Body of pancreas (tissue), 4 donors: ENCODE results near the gene NACC2. TPM values are rescaled to one million over a fixed set of nuclear protein-coding genes. Genes with fewer than 3 reads are reported as not detected.

ENCODE experiments used
- ATAC-seq: fragments of 150-250 bp; one replicate; pipeline ENCODE4 v1.9.1; 2016
- DNase-seq, 4 donors: peaks; one replicate each; pipeline ENCODE4 v3.0.0-alpha.2; 2019
- H3K27ac ChIP-seq, 4 donors: fragments of 200-600 bp; sonication (generic); 1 replicate in 3 of 4; 2 replicates in 1 of 4; pipeline versions ENCODE4 v1.5.1 to v1.6.1; 2016 to 2019; ENCODE audit warnings: mild to moderate bottlenecking in 1 of 4, mixed read lengths in 1 of 4, moderate library complexity in 1 of 4
- H3K27me3 ChIP-seq, 2 donors: fragments of 200-600 bp; sonication (generic); one replicate each; pipeline ENCODE4 v1.6.0; 2016; ENCODE audit warnings: mild to moderate bottlenecking in 1 of 2
- H3K36me3 ChIP-seq, 2 donors: fragments of 200-600 bp; sonication (generic); replicated peaks in 1 of 2; 2 replicates each; pipeline ENCODE4 v1.5.1; 2016; ENCODE audit warnings: low read depth in 2 of 2; ENCODE audit not compliant: insufficient read depth in 1 of 2
- H3K4me1 ChIP-seq: fragments of 200-600 bp; sonication (generic); one replicate; pipeline ENCODE4 v1.6.0; 2016
- H3K4me3 ChIP-seq, 2 donors: fragments of 200-600 bp; sonication (generic); 1 replicate in 1 of 2; 2 replicates in 1 of 2; pipeline ENCODE4 v1.5.1; 2016 to 2019
- H3K9me3 ChIP-seq, 3 donors: fragments of 200-600 bp; sonication (generic); 1 replicate in 2 of 3; 2 replicates in 1 of 3; pipeline ENCODE4 v1.5.1; 2016
- CTCF ChIP-seq, 7 experiments: fragments of 450-650 bp in 4 of 7; fragments of 200-600 bp in 3 of 7; sonication (generic) in 3 of 7; IDR thresholded peaks; one replicate each; pipeline ENCODE4 v1.5.1; 2016 to 2019; ENCODE audit warnings: antibody characterized with exemption in 7 of 7
- POLR2A ChIP-seq, 3 donors: fragments of 450-650 bp; IDR thresholded peaks; one replicate each; pipeline ENCODE4 v1.6.1; 2016; ENCODE audit warnings: antibody characterized with exemption in 3 of 3, mild to moderate bottlenecking in 2 of 3
- WGBS, 2 donors: methylation state at CpG; one replicate each; pipeline ENCODE4 v1.1.5; 2017; 5-methylcytosine and 5-hydroxymethylcytosine counted together
- intact Hi-C: fragments of 100-400 bp; cut with DNase I; formaldehyde crosslinking; loops from one replicate; pipeline ENCODE4 v1.15.1; 2023
- total RNA-seq, 2 donors: library from RNA; depleted of rRNA; stranded (reverse); fragments of >200 nt; gene quantifications; one replicate each; pipeline ENCODE4 v1.1.0, GENCODE V29; 2016

The NACC2 gene
- total RNA-seq, 2 donors from 2014 or later, result 16.6 to 21.1 TPM

GRCh38 chr9:135976531-135976930 lies 118.6 kb downstream of the NACC2 start:
- TF ChIP-seq CTCF (IDR thresholded peaks at IDR 0.05) (no peak), POLR2A (IDR thresholded peaks at IDR 0.05) (no peak)
- Histone ChIP-seq H3K4me3 (no peak overlapping the region), H3K27me3 (no peaks in the 10 kb centered on the region), H3K27ac (no peak overlapping the region), H3K36me3 (no peaks in the 10 kb centered on the region), H3K9me3 (no peaks in the 10 kb centered on the region), H3K4me1 (no peaks in the 10 kb centered on the region)
- no peak for ATAC-seq
- WGBS, 2 donors, result 66 to 80% methylated on average over 10 to 13 of the region's 13 CpGs
- DNase-seq, result no peak
- intact Hi-C loops, result no loop called here

- intact Hi-C loops, result no loop called here
- Histone ChIP-seq H3K4me3 (no peak overlapping the region), H3K9me3 (no peaks in the 10 kb centered on the region), H3K4me1 (no peaks in the 10 kb centered on the region), H3K27me3 (no peaks in the 10 kb centered on the region), H3K27ac (no peak overlapping the region), H3K36me3 (no peaks in the 10 kb centered on the region)
- ATAC-seq, result no peak
- 66 to 70% methylated on average over 8 to 10 of the region's 10 CpGs for WGBS, 2 donors
- TF ChIP-seq POLR2A (IDR thresholded peaks at IDR 0.05) (no peak), CTCF (IDR thresholded peaks at IDR 0.05) (no peak)
- no peak for DNase-seq
These were observed 119.3 kb downstream of the NACC2 start for GRCh38 chr9:135975834-135976233.

GRCh38 chr9:135974220-135974573 lies 120.9 kb downstream of the NACC2 start:
- Histone ChIP-seq H3K9me3 (no peaks in the 10 kb centered on the region), H3K4me3 (no peak overlapping the region), H3K27ac (no peak overlapping the region), H3K36me3 (no peaks in the 10 kb centered on the region), H3K4me1 (peaks cover under 1% of the 10 kb centered on the region), H3K27me3 (no peaks in the 10 kb centered on the region)
- ATAC-seq (no peak), DNase-seq (no peak)
- TF ChIP-seq POLR2A (IDR thresholded peaks at IDR 0.05), result no peak
- intact Hi-C loops, result no loop called here
- 43 to 55% methylated on average over 10 of the region's 10 CpGs for WGBS, 2 donors

GRCh38 chr9:135973277-135974219 lies 121.5 kb downstream of the NACC2 start:
- Histone ChIP-seq H3K4me3 (no peak overlapping the region), H3K4me1 (peaks cover 4% of the 10 kb centered on the region), H3K36me3 (no peaks in the 10 kb centered on the region), H3K27me3 (no peaks in the 10 kb centered on the region), H3K27ac (no peak overlapping the region), H3K9me3 (no peaks in the 10 kb centered on the region)
- intact Hi-C loops, result no loop called here
- WGBS, 2 donors, result 37 to 48% methylated on average over 17 to 23 of the region's 23 CpGs
- ATAC-seq, result no peak
- TF ChIP-seq CTCF (IDR thresholded peaks at IDR 0.05) (no peak), POLR2A (IDR thresholded peaks at IDR 0.05) (no peak)
- DNase-seq, result peak in 1 of 4 donors; percentile 30

GRCh38 chr9:135971892-135972291 lies 123.2 kb downstream of the NACC2 start:
- no peaks in the 10 kb centered on the region for H3K36me3 ChIP-seq
- TF ChIP-seq POLR2A (IDR thresholded peaks at IDR 0.05) (no peak), CTCF (IDR thresholded peaks at IDR 0.05) (no peak)
- ATAC-seq (peak; percentile 77), DNase-seq (peak; percentile 87 to 92 (median 88))
- WGBS, 2 donors, result 15 to 22% methylated on average over 9 to 13 of the region's 13 CpGs
- no peaks in the 10 kb centered on the region for H3K9me3 ChIP-seq
- no peak overlapping the region for H3K4me3 ChIP-seq
- intact Hi-C loops, result no loop called here
- no peaks in the 10 kb centered on the region for H3K27me3 ChIP-seq
- no peak overlapping the region for H3K27ac ChIP-seq
- H3K4me1 ChIP-seq, result peaks cover 15% of the 10 kb centered on the region
